ENCODE measurements around the gene CYSTM1. TPM values are rescaled to one million over a fixed set of nuclear protein-coding genes. Genes with fewer than 3 reads are reported as not detected.
"Not testable (repeated sequence)": the region's sequence is repeated elsewhere in the genome, so short reads cannot be mapped to it uniquely, and the experiment has no call there.

Gene CYSTM1
- total and polyA plus RNA-seq, 3 donors from 2014 or later = 33.5 to 115 (median 43.6) TPM

DNA sequence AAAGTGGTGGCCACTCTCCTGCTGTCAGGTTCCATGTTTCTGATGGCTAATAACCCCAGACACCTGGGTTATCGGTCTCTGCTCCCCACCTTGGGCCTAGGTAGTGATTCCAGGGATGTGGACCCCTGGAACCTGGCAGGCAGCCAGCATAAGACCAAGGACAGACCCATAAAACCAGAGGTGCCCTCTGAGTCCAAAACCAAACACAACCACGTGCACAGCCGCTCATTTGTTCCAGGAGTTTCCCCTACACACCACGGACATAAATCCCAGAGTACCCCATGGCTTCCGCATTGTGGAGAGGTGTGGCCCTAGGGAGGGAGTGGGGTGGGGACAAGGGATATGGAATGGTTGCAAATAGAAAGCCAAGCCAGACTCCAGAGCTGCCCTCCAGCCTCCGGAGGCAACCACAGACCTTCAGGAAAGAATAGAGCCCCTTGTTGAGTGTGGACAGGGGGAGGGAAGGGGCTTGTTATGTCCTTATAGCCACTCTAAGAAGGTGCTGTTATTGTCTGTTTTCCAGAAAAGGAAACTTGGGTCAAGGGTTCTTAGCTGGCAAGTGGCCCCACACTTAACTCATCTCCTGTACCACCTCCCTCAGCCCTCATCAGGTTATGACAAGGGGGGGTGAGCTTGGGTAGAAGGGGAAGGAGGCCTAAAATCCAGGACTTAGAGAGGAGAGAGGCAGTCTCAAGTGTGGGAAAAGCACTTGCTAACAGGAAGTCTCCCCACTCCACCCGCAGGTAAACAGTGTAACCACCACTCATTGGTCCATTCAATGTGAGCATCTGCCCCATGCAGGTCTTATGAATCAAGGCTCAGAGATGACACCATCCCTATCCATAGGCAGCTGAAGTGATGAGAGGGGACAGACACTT is 23.6 kb upstream of the CYSTM1 start:
- no peak overlapping the region for H3K27ac ChIP-seq
- 79 to 88% methylated on average over 5 to 7 of the region's 7 CpGs for WGBS, 2 donors
- H3K36me3 ChIP-seq (ENCODE audit: low read depth, missing control alignments) = no peaks in the 10 kb centered on the region
- intact Hi-C loops (cut with DNase I; ENCODE audit: low total_unique reads) = loop anchor here (10.0 kb wide), 1 partner anchor 367 kb away; no protein-coding TSS in a partner anchor
- DNase-seq = no peak
- H3K4me3 ChIP-seq = no peak overlapping the region
- no peaks in the 10 kb centered on the region for H3K27me3 ChIP-seq
- no peaks in the 10 kb centered on the region for H3K9me3 ChIP-seq
- H3K4me1 ChIP-seq = peaks cover 4% of the 10 kb centered on the region
- TF ChIP-seq, protein P1, sequence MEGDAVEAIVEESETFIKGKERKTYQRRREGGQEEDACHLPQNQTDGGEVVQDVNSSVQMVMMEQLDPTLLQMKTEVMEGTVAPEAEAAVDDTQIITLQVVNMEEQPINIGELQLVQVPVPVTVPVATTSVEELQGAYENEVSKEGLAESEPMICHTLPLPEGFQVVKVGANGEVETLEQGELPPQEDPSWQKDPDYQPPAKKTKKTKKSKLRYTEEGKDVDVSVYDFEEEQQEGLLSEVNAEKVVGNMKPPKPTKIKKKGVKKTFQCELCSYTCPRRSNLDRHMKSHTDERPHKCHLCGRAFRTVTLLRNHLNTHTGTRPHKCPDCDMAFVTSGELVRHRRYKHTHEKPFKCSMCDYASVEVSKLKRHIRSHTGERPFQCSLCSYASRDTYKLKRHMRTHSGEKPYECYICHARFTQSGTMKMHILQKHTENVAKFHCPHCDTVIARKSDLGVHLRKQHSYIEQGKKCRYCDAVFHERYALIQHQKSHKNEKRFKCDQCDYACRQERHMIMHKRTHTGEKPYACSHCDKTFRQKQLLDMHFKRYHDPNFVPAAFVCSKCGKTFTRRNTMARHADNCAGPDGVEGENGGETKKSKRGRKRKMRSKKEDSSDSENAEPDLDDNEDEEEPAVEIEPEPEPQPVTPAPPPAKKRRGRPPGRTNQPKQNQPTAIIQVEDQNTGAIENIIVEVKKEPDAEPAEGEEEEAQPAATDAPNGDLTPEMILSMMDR (IDR thresholded peaks at IDR 0.05) = no peak

DNA sequence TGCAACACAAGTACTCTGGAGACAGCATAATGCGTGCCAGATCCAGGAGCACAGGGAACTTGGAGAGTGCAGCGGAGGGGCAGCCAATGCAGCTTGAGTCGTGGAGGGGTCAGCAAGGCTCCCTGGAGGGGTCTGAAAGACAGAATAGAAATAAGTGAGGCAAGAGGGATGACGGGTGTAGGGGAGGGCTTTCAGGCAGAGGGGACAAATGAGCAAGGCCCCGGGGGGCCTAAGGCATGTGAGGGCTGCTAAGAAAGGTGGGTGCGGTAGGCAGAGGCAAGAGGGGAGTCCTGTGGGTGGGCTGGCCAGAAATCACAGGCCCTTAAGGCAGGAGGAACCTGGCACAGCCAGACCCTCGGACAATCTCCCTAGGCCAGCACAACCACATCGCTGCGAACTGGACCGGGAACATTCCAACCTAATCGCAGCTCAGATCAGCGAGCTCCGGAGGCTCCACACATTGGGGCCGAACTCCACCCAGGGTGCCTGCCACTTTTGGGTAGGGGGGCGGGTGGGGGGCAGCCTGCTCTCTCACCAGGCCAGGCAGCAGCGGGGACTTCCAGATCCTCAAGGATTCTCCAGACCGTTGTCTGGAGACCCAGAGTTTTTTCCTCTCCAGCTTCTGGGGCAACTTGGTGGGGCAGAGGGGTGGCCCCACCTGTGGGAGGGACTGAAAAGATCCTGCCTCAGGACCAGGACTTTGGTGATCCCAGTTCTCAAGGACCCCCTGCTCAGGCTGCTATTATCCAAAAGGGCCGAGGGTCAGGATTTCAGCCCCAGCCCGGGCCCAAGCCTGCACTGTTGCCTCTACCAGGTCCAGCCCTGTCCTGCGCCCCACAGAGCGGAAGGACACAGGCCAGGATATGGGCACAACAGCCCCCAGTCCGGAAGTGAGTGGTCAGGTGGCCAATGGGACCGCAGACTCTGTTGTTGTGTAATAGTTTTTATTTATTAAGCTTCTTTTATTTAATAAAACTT is 22.7 kb upstream of the CYSTM1 start:
- no peak overlapping the region for H3K27ac ChIP-seq
- intact Hi-C loops (cut with DNase I; ENCODE audit: low total_unique reads) = loop anchor here (10.0 kb wide), 1 partner anchor 368 kb away; no protein-coding TSS in a partner anchor
- H3K27me3 ChIP-seq = no peaks in the 10 kb centered on the region
- H3K9me3 ChIP-seq = no peaks in the 10 kb centered on the region
- H3K36me3 ChIP-seq (ENCODE audit: low read depth, missing control alignments) = no peaks in the 10 kb centered on the region
- H3K4me3 ChIP-seq = no peak overlapping the region
- no peak for DNase-seq
- TF ChIP-seq, protein P1 (IDR thresholded peaks at IDR 0.05) = no peak
- no peak for TF ChIP-seq POLR2A (IDR thresholded peaks at IDR 0.05)
- H3K4me1 ChIP-seq = peaks cover 5% of the 10 kb centered on the region
- 78 to 87% methylated on average over 21 to 23 of the region's 23 CpGs for WGBS, 2 donors

DNA sequence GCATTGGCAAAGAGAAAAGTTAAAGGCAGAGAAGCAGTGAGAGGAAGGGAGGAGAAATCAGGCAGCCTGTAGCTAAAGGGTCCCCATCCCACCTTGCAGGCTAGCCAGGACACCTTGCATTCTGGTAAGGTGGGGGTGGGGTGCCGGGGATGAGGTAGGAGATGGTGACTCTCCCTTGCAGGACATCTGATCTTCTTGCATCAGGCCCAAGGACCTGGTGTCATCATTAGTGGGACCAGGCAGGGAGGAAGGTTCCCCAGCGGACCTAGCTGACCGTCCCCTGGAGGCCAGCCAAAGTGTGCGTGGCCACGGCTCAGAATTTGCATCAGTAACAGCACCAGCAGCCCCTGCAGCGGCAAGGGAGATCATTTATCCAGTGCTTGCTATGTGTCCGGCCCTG is 21.7 kb upstream of the CYSTM1 start:
- no peak for TF ChIP-seq POLR2A (IDR thresholded peaks at IDR 0.05)
- TF ChIP-seq, protein P1 (IDR thresholded peaks at IDR 0.05) = no peak
- DNase-seq = no peak
- Histone ChIP-seq H3K9me3 (no peaks in the 10 kb centered on the region), H3K4me1 (peaks cover 5% of the 10 kb centered on the region), H3K27me3 (no peaks in the 10 kb centered on the region), H3K4me3 (no peak overlapping the region), H3K27ac (no peak overlapping the region), H3K36me3 (ENCODE audit: low read depth, missing control alignments) (no peaks in the 10 kb centered on the region)
- intact Hi-C loops (cut with DNase I; ENCODE audit: low total_unique reads) = loop anchor here (10.0 kb wide), 1 partner anchor 368 kb away; no protein-coding TSS in a partner anchor
- 67 to 74% methylated on average over 7 of the region's 7 CpGs for WGBS, 2 donors

DNA sequence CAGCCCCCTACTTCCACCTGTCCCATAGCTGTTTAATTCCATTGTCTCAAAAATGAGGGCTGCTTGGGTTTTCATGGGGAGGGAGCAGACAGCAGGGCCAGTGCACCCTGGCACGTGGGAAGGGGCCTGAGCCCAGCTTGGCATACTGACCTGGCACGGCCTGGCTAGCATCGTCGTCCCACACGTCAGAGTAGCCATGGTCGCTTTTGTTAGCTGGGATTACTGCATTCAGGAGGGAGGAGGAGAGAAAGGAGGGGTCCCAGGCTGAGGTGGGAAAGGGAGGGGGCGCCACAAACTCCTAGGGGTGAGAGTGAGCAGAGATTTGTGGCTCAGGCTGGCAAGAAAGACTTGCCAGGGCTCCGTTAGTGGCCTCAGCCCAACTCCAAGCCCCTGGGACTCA is 21.1 kb upstream of the CYSTM1 start:
- H3K4me3 ChIP-seq = no peak overlapping the region
- no peaks in the 10 kb centered on the region for H3K36me3 ChIP-seq (ENCODE audit: low read depth, missing control alignments)
- intact Hi-C loops (cut with DNase I; ENCODE audit: low total_unique reads) = loop anchor here (10.0 kb wide), 1 partner anchor 369 kb away; no protein-coding TSS in a partner anchor
- WGBS, 2 donors = 76 to 90% methylated on average over 7 to 8 of the region's 8 CpGs
- no peak overlapping the region for H3K27ac ChIP-seq
- TF ChIP-seq POLR2A (IDR thresholded peaks at IDR 0.05) = no peak
- TF ChIP-seq, protein P1 (IDR thresholded peaks at IDR 0.05) = no peak
- H3K4me1 ChIP-seq = peaks cover 5% of the 10 kb centered on the region
- no peaks in the 10 kb centered on the region for H3K9me3 ChIP-seq
- DNase-seq = no peak
- no peaks in the 10 kb centered on the region for H3K27me3 ChIP-seq

DNA sequence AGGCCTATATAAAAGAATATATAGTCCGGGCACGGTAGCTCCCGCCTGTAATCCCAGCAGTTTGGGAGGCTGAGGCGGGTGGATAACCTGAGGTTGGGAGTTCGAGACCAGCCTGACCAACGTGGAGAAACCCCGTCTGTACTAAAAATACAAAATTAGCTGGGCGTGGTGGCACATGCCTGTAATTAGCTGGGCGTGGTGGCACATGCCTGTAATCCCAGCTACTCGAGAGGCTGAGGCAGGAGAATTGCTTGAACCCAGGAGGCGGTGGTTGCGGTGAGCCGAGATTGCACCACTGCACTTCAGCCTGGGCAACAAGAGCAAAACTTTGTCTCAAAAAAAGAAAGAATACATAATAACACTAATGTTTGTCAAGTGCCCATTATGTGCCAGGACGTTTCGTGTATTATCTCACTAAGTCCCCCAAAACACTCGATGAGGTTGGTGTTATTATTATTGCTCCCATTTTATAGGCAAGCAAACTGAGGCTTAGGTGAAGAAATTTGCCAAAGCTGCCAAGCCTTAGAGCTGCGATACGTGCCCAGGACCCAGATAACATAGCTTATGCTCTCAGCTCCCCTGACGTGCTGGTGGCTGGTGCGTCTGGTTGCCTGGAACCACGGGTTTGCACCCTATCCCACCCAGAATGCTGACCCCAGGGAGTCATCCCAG is 20.1 kb upstream of the CYSTM1 start:
- H3K36me3 ChIP-seq (ENCODE audit: low read depth, missing control alignments); H3K4me1 ChIP-seq: not testable (repeated sequence)
- intact Hi-C loops (cut with DNase I; ENCODE audit: low total_unique reads) = loop anchor here (5.0 to 10.0 kb wide), 2 partner anchors 83 to 370 kb away; no protein-coding TSS in a partner anchor

More for the DNA sequence above, 20.1 kb upstream of the CYSTM1 start:
- H3K4me3 ChIP-seq, H3K27ac ChIP-seq, DNase-seq, H3K9me3 ChIP-seq, H3K27me3 ChIP-seq: not testable (repeated sequence)
- 89 to 92% methylated on average over 21 of the region's 21 CpGs for WGBS, 2 donors
